HG03175 (cell line): Measurements from ENCODE around the gene MAGI2.

Experiments used
- ATAC-seq: cut with Tn5 transposase; IDR thresholded peaks from one replicate; pipeline ENCODE4 v1.9.1; 2021; ENCODE audit warnings: mild to moderate bottlenecking, moderate library complexity; ENCODE audit not compliant: unreplicated experiment

MAGI2 gene

GRCh38 chr7:79381921-79382320, 71.5 kb downstream of the MAGI2 start:
- no peak for ATAC-seq

- no peak for ATAC-seq
These were observed 76.4 kb downstream of the MAGI2 start for GRCh38 chr7:79377097-79377496.

- ATAC-seq: no peak
These were observed 77.0 kb downstream of the MAGI2 start for GRCh38 chr7:79376299-79377025.

GRCh38 chr7:79361214-79361613, 92.3 kb downstream of the MAGI2 start:
- no peak for ATAC-seq

GRCh38 chr7:79359827-79360226, 93.6 kb downstream of the MAGI2 start:
- ATAC-seq: no peak

- no peak for ATAC-seq
These were observed 96.4 kb downstream of the MAGI2 start for GRCh38 chr7:79357101-79357500.

- no peak for ATAC-seq
These were observed 99.6 kb downstream of the MAGI2 start for GRCh38 chr7:79353720-79354468.

GRCh38 chr7:79352323-79352722, 101.1 kb downstream of the MAGI2 start:
- ATAC-seq: no peak

GRCh38 chr7:79347351-79347750, 106.1 kb downstream of the MAGI2 start:
- no peak for ATAC-seq

- ATAC-seq: no peak
These were observed 111.6 kb downstream of the MAGI2 start for GRCh38 chr7:79341902-79342301.

- no peak for ATAC-seq
These were observed 113.3 kb downstream of the MAGI2 start for GRCh38 chr7:79340212-79340611.

- no peak for ATAC-seq
These were observed 114.1 kb downstream of the MAGI2 start for GRCh38 chr7:79339208-79339925.

- ATAC-seq: no peak
These were observed 115.8 kb downstream of the MAGI2 start for GRCh38 chr7:79337717-79338116.

GRCh38 chr7:79334841-79335240, 118.6 kb downstream of the MAGI2 start:
- no peak for ATAC-seq

- ATAC-seq: no peak
These were observed 119.1 kb downstream of the MAGI2 start for GRCh38 chr7:79334334-79334733.

GRCh38 chr7:79332091-79332490, 121.4 kb downstream of the MAGI2 start:
- no peak for ATAC-seq

GRCh38 chr7:79329464-79329863, 124.0 kb downstream of the MAGI2 start:
- no peak for ATAC-seq

- no peak for ATAC-seq
These were observed 132.6 kb downstream of the MAGI2 start for GRCh38 chr7:79320741-79321473.

GRCh38 chr7:79319369-79319768, 134.1 kb downstream of the MAGI2 start:
- no peak for ATAC-seq

- no peak for ATAC-seq
These were observed 135.7 kb downstream of the MAGI2 start for GRCh38 chr7:79317728-79318127.

GRCh38 chr7:79312022-79312421, 141.4 kb downstream of the MAGI2 start:
- ATAC-seq: no peak
